ENCODE measurements around the gene PDE6G.
A peak's percentile ranks its signal among the peaks of the same experiment; 100 is the strongest.

PDE6G gene

DNA sequence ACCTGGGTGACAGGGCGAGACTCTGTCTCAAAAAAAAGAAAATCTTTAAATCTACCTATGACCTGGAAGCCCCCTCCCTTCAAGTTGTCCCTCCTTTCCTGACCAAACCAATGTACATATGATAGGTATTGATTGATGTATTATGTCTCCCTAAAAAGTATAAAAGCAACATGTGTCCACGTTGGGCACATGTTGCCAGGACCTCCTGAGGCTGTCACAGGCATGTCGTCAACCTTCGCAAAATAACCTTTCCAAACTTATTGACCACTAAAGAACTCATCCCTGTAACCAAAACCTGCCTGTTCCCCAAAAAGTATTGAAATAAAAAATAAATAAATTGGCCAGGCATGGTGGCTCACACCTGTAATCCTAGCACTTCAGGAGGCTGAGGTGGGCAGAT lies 5.7 kb upstream of the PDE6G start:
- DNase-seq (ENCODE audit: low read depth): no peak

DNA sequence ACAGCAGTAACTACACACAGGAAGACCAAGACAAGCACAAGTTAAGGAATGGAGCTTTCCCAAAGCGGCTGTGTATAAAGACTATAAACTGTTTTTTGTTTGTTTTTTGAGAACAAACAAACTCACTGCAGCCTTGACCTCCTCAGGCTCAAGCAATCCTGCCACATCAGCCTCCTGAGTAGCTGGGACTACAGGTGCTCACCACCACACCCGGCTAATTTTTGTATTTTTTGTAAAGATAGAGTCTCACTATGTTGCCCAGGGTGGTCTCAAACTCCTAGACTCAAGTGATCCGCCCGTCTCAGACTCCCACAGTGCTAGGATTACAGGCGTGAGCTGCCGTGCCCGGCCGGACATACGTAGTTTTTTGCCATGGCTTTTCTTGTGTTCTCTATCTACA lies 4.1 kb upstream of the PDE6G start:
- DNase-seq (ENCODE audit: low read depth): no peak

DNA sequence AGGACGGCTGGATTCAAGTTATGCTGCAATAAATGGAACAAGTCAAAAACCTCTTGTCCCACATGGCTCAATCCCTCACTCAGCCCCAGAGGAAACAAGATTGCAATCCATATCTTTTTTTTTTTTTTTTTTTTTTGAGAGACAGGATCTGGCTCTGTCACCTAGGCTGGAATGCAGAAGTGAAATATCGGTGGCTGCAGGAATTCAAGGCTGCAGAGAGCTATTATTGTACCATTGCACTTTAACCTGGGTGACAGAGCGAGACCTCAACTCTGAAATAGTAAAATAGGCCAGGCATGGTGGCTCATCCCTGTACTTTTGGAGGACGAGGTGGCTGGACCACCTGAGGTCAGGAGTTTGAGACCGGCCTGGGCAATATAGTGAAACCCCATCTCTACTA lies 2.7 kb upstream of the PDE6G start:
- DNase-seq (ENCODE audit: low read depth): no peak

DNA sequence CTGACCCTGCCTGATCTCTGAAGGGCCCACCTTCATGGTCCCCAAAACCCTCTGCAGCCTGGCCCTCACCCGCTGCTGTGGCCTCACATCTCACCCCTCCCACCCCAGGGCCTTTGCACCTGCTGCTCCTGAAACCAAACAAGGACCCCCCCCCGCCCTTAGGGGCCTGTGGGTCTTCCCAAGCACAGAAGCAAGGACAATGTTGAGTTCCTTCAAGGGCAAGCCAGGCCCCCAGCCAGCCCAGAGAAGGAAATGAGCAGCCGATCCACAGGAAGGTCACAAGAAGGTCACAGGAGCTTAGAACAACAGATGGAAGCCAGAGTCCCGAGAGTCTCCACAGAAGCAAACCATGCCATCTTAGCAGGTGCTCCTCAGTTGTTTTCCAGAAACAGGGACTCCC lies 493 bp upstream of the PDE6G start:
- DNase-seq (ENCODE audit: low read depth): no peak

DNA sequence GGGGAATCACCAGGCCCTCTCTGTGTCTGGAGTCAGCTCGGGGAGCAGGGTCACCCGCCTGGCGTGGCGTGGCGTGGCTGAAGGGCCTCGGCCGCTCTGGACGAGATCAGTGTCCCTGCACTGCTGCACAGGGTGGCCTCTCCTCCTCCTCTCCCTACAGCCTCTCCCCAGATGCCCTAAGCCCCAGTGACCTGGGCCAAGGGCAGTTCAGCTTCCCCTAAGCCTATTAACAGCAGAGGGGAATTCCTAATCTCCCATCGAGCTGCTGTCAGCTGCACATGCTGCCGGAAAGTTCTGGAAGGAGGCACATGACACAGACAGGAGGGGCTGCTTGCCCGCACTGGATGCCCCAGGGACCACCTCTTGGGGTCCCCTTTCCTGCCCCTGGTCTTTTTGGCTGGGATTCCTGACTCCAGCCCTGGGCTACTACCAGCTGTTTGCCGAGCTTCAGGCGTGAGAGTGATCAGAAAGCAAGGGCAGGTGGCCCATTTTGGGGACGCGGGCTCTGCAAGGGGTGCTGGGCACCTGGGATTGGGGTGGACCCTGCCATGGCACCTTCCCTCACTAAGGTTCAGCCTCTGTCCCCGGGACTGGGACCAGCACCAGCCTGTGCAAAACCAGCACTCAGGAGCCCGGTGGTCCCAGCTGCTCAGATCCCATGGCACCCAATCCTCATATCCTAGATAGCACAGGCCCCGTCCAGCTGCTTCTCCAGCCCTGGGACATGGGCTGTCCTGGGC lies 794 bp downstream of the PDE6G start:
- DNase-seq (ENCODE audit: low read depth): no peak

DNA sequence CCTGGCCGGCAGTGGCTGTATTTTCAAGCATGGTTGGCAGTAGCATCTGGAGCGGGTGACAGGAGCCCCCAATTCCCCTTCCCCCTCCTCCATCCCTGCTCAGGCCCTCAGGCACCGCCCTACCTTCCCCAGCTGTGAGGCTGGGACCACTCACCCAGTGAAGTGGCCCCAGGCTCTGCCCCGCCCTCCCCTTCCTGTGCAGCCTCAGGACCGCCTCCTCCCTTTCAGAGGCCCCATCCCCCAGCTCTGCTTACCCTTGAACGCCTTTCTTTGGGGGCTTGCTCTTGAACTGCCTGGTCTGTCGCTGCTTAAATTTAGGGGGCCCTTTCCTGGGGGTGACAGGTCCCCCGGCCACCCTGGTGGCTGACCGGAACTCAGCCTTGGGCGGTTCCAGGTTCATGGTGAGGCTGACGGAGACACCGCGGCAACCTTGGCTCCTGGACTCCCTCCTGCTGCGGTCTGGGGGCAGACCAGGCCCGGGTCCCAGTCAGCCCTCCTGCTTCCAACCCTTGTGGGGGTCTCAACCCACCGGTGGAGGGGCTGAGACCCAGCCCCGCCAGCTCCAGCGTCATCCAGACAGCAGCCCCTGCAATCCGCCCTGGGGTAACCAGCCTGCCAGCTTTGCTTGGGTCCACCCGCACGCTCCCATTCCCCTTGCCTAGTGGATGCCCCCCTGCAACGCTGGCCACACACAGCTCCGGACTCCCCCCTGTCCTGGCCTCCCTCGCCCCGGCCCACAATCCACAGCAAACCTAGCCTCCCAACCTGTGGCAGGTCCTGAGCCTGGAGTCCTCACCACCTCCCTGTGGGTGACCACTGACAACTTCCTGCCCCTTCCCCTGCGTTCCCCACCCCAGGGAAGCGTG lies 3.2 kb downstream of the PDE6G start:
- no peak for DNase-seq (ENCODE audit: low read depth)

DNA sequence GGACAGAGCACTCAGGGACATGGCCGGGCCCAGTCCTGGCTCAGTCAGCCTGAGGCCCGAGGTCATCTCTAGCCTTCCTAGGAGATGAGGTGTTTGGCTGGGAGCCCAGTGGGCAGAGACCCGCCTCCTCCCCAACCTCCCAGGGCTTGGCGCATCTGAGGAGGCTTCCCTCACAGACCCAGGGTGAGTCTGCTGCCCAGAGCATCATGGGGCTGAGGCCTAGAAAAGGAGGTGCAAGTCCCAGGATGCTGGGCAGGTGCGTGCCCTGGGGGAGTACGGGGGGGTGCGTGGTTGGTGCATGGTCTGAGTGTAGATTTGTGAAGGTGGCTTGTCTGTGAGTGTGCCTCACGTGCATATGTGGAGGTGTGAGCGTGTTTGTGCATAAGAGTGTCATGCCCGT lies 4.7 kb downstream of the PDE6G start:
- DNase-seq (ENCODE audit: low read depth): no peak

DNA sequence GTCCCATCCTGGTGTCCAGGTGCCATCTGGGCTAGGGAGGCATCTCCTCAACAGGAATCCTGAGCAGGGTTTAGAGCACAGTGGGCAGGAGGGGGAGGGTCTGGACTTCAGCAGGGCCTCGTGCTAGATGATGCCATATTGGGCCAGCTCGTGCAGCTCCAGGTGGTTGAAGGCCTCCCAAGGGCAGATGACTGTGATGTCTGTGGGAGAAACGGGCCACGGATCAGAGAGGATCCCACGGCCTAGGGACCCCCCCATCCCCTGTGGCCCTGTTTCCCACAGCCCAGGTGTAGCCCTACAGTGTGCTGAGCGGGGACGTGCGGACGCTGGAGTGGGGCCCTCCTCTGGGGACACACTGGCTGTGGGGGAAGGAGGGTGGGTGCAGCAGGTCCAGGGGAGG lies 5.4 kb downstream of the PDE6G start:
- no peak for DNase-seq (ENCODE audit: low read depth)

DNA sequence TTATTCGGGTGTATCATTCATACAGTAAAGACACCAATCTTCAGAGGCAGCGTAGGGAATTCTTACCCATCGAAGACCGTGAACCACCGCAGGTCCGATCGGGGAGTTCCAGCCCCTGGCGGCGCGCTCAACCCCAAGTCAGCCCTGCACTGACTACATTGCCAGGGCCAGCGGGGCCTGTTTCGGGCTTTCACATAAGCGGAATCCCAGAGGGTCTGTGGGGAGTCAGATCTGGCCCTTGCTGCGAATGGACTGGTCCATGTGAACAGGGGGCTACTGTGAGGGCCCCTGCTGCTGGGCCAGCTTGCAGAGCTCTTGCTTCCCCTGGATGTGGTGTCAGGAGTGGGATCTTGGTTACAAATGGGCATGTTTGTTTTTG lies 7.6 kb downstream of the PDE6G start:
- DNase-seq (ENCODE audit: low read depth): no peak

DNA sequence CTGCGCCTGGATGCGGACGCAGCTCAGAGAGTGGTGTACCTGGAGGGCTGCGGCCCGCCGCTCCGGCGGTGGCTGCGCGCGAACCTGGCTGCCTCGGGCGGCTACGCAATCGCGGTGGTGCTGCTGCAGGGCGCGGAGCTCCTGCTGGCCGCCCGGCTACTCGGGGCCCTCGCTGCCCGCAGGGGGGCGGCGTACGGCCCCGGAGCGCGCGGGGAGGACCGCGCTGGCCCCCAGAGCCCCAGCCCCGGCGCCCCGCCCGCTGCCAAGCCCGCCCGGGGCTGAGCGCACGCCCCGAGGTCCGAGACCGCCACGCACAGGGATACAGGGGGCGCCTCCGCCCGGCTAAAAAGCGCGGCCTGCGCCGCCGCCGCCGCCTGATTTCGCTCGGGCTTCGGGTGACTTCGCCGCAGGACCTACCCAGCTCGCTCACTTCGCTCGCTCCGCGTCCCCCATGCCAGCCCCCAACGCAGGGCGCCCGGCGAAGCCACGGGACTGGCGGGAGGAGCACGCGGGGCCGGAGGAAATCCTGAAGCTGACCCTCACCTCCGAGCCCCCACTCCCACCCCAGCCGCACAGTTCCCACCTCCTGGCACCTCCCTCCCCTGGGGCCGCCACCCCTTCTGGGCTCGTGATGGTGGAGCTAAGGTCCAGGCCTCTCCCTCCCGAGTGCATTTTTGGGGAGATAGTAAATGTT lies 8.2 kb downstream of the PDE6G start:
- no peak for DNase-seq (ENCODE audit: low read depth)

DNA sequence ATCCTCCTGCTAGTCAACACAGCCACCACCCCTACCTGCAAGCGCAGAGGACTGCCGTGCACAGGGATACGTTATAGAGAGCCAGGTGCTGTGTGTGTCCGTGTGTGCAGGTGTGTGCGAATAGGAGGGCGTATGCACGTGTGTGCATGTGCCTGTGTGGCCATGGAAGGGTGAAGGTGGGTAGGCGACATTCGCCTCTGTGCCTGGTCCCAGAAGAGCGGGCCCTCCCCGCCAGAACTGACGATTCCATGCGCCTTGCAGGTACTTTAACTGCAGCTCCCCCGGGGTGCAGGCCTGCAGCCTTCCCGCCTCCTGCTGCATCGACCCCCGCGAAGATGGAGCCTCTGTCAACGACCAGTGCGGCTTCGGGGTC lies 8.7 kb downstream of the PDE6G start:
- DNase-seq (ENCODE audit: low read depth): no peak

DNA sequence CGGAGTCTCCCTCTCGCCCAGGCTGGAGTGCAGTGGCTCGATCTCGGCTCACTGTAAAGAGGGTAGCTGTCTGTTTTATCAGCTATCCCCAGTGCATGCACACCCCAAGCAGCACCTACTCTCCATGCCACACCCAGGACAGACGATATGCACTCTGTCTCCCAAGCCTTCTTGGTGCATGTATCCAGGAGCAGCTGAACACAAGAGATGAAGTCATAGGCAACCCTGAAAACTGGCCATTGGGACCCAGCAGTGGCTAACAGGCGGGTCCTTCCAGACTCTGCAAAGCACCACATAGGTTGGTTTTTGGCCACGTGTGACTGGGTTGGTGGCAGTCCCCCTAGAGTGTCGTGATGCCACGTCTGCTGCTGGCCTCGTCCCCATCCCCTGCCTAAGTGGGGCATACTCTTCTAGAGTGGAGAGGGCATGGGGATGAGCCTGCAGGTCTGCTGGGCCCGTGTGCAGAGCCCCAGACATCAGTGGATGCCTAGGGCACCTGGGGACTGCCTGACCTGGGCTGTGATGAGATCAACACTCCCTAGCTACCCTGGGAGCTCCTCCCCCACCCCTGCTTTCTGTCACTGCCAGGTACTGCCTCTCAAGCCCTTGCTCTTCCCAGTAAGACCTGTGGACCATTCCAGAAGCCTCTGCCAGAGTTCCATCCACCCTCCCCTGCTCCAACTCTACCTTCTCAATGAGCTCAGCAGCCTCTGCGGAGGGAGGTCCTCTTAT lies 9.3 kb downstream of the PDE6G start:
- DNase-seq (ENCODE audit: low read depth): no peak

DNA sequence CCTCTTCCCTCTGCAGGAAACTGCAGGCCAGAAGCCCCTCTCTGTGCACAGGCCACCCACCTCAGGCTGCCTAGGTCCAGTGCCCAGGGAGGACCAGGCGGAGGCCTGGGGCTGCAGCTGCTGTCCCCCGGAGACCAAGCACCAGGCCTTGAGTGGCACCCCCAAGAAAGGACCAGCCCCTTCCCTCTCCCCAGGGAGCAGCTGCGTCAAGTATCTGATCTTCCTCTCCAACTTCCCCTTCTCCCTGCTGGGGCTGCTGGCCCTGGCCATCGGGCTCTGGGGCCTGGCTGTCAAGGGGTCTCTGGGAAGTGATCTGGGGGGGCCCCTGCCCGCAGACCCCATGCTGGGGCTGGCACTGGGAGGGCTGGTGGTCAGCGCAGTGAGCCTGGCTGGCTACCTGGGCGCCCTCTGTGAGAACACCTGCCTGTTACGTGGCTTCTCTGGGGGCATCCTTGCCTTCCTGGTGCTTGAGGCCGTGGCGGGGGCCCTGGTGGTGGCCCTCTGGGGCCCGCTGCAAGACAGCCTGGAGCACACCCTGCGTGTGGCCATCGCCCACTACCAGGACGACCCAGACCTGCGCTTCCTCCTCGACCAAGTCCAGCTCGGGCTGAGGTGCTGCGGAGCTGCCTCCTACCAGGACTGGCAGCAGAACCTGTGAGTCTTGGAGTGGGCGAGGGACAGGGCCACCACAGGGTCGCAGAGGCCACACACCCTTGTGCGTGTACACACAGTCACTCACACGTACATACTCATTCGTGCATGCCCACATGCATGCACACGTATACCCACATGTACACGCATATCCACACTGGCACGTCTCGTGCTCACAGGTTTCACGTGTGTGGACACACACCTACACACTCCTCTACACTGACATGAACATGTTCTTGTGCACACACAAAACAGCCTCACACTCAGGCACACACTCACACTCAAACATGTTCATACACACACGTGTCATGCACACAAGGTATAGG lies 11.1 kb downstream of the PDE6G start:
- no peak for DNase-seq (ENCODE audit: low read depth)

DNA sequence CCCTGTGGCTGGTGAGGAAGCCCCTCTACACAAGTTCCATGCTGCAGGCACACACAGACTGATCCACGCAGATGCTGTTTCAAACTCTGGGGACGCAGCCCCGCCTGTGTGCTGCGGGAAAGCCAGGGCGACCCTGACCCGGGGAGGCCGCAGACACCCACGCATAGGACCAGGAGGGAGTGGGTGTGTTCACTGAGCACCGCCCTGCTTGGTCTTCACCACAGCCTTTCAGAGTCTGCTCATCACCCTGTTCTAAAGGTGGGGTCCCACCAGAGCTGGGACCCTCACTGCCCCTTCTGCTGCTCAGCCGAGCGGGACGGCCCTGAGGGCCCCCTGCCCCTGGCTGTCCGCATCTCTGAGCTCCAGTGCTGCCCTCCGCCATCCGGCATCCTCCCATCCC lies 11.8 kb downstream of the PDE6G start:
- no peak for DNase-seq (ENCODE audit: low read depth)

DNA sequence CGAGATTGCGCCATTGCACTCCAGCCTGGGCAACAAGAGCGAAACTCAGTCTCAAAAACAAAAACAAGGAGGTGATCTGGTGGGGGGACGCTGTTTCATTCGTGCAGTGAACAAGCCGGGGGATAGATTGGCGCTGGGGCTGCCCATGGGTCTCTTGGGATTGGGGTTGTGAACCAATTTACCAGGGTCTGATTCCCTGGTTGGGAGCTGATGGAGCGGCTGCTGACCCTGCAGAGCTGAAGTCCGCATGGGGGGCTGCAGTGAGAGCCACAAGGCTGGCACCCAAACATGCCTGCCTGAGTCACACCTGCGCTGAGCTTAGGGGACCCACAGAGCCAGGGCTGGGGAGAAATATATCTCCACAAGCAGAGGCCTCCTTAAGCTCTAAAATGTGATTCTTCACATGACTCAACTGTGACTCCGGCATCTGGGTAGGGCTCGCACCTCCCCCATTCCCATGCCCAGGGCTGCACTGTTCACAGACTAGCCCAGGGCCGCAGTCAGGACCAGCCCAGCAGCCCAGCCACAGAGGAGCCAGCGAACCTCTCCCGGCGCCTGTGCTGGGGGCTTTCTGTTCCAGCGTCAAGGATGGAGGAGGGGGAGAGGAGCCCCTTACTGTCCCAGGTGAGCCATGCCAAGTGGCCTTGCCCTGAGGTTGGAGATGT lies 14.4 kb downstream of the PDE6G start:
- no peak for DNase-seq (ENCODE audit: low read depth)

DNA sequence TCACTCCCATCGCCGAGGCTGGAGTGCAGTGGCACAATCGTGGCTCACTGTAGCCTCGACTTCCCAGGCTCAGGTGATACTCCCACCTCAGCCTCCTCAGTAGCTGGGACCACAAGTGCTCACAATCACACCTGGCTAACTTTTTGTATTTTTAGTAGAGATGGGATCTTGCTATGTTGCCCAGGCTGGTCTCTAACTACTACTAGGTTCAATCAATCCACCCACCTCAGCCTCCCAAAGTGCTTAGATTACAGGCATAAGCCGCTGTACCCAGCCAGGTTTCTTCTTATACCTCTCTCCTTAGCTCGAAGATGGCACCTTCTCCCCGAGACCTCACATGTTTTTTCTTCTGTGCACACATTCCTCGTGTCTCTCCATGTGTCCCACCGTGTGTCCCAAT lies 16.3 kb downstream of the PDE6G start:
- no peak for DNase-seq (ENCODE audit: low read depth)

DNA sequence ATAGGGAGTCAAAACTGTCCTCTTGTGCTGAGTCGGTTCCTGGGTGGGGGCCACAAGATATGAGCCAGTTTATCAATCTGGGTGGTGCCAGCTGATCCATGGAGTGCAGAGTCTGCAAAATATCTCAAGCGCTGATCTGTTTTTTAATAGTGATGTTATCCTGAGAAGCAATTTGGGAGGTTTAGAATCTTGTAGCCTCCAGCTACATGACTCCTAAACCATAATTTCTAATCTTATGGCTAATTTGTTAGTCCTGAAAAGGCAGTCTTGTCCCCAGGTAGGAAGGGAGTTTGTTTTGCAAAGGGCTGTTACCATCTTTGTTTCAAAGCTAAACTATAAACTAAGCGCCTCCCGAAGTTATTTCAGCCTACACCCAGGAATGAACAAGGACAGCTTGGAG lies 17.7 kb downstream of the PDE6G start:
- no peak for DNase-seq (ENCODE audit: low read depth)

DNA sequence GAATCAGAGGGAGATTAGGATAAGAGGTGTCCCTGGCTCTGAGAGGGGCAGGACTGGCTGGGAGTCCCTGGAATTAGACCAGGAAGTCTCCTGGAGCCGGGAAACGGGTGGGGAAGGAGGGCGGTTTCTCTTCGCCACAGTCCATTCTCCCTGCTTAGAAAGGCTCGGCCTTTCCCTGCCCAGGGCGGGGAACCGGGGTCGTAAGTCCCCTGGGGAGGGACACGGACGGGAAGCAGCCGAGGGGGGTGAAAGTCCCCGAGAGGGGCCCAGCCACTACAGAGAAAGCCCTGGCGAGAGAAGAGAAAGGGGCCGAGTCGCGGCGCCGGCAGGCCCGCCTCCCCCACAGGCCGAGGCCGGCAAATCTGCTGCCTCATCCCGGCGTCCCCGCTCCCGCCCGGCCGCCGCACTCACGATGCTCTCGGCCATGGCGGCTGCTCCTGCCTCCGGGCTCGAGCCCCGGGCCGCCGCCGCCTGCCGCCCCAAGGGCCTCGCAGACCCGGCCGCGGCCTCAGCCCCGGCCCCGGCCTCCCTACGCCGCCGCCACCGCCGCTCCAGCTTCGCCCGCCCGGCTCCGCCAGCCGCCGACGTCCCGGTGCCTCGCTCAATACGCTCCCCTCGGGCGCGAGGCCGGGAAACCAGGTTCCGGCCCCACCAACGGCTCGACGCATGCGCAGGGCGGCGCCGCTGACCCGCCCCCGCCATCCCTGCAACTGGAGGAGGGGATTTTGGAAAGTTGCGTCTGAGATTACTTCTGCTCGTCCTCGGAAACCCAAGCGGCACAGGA lies 19.6 kb downstream of the PDE6G start, which contains the start of the genes NPLOC4 and TSPAN10:
TSS of gene NPLOC4 (minus strand) at position 608 of the 784 bp plus-strand sequence. CDS start at position 426, 182 bp downstream.
TSS of gene TSPAN10 (plus strand) at position 692 of the 784 bp plus-strand sequence. CDS start 5,217 bp downstream, outside the sequence.
- DNase-seq (ENCODE audit: low read depth): peak; percentile 86

DNA sequence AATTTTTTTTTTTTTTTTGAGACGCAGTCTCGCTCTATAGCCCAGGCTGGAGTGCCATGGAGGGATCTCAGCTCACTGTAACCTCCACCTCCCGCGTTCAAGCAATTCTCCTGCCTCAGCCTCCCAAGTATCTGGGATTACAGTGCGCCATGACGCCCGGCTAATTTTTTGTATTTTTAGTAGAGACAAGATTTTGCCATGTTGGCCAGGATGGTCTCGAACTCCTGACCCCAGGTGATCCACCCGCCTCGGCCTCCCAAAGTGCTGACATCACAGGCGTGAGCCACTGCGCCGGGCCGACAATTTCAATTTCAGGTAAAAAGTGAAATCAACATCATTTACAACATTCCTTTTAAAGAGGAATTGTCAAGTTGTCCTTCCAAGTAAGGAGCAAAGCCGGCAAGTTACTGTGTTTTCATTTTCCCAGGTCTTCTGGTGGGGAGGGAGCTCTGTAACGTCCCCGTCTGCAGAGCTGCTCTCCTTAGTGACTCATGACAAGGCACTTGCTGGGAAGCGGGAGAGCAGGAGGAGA lies 20.3 kb downstream of the PDE6G start:
- DNase-seq (ENCODE audit: low read depth): no peak
